BJ (cell line): ENCODE data around the gene ADAM30. TPM values are rescaled to one million over a fixed set of nuclear protein-coding genes. Genes with fewer than 3 reads are reported as not detected.

Experiments used
- CTCF ChIA-PET: fragments of 350-600 bp; formaldehyde crosslinking; extraction: SDS; loops from one replicate; lab custom pipeline; 2021; ENCODE audit warnings: antibody characterized with exemption, inconsistent platforms; lab: Yijun Ruan, JAX
- POLR2A ChIA-PET: fragments of 300-600 bp; sonication (Branson Sonifier 250); formaldehyde crosslinking; extraction: SDS; loops from one replicate; lab custom pipeline; 2021; ENCODE audit warnings: antibody characterized with exemption; lab: Charles Lee
- DNase-seq: peaks from one replicate; pipeline ENCODE4 v3.0.0-alpha.2; 2011; ENCODE audit warnings: low read depth
- H3K27me3 ChIP-seq: 2 replicates; pipeline ENCODE4 v1.6.0; 2011; ENCODE audit warnings: low read length; ENCODE audit not compliant: control insufficient read depth, insufficient read depth
- H3K36me3 ChIP-seq: 2 replicates; pipeline ENCODE4 v1.5.1; 2011; ENCODE audit warnings: low read length; ENCODE audit not compliant: control insufficient read depth, insufficient read depth
- H3K4me3 ChIP-seq: 2 replicates; pipeline ENCODE4 v1.5.1; 2011; ENCODE audit warnings: low read depth, mild to moderate bottlenecking, control low read depth, low read length
- polyA plus RNA-seq: library from polyadenylated mRNA; depleted of rRNA; stranded (reverse); fragments of >200 nt; gene quantifications from 2 replicates; pipeline ENCODE4 v1.2.3, GENCODE V29; 2011
- TF ChIP-seq, protein P1 (sequence below): IDR thresholded peaks from 2 replicates; pipeline ENCODE4 v1.5.1; 2011; ENCODE audit warnings: low read depth, mild to moderate bottlenecking, control low read depth, inconsistent platforms, low read length, moderate library complexity; ENCODE audit not compliant: insufficient read depth

ADAM30 gene
- polyA plus RNA-seq, 1 experiment: not detected

DNA sequence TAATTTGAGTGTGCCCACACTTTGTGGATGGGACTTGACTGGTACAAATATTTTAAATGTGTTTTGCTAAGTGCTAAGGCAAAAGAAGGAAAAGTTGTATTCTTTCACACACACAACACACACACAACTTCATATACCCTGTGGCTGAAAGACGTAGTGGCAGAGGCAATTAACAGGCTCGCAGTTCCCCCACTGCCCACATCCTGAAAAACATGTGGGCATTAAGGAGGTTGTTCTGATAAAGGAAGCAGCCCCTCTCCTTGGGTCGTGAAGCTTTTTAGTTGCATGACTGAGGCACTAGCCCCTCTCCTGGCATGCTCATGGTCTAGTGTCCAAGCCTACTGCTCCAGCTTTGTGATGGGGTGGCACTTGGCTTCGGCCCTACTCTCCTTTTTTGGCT is 14.3 kb upstream of the ADAM30 start:
- DNase-seq: no peak
- ChIA-PET CTCF (no interaction called here), POLR2A (no interaction called here)
- Histone ChIP-seq H3K27me3 (no peaks in the 10 kb centered on the region), H3K36me3 (peaks cover 9% of the 10 kb centered on the region), H3K4me3 (no peak overlapping the region)
- TF ChIP-seq, protein P1, sequence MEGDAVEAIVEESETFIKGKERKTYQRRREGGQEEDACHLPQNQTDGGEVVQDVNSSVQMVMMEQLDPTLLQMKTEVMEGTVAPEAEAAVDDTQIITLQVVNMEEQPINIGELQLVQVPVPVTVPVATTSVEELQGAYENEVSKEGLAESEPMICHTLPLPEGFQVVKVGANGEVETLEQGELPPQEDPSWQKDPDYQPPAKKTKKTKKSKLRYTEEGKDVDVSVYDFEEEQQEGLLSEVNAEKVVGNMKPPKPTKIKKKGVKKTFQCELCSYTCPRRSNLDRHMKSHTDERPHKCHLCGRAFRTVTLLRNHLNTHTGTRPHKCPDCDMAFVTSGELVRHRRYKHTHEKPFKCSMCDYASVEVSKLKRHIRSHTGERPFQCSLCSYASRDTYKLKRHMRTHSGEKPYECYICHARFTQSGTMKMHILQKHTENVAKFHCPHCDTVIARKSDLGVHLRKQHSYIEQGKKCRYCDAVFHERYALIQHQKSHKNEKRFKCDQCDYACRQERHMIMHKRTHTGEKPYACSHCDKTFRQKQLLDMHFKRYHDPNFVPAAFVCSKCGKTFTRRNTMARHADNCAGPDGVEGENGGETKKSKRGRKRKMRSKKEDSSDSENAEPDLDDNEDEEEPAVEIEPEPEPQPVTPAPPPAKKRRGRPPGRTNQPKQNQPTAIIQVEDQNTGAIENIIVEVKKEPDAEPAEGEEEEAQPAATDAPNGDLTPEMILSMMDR: no peak

DNA sequence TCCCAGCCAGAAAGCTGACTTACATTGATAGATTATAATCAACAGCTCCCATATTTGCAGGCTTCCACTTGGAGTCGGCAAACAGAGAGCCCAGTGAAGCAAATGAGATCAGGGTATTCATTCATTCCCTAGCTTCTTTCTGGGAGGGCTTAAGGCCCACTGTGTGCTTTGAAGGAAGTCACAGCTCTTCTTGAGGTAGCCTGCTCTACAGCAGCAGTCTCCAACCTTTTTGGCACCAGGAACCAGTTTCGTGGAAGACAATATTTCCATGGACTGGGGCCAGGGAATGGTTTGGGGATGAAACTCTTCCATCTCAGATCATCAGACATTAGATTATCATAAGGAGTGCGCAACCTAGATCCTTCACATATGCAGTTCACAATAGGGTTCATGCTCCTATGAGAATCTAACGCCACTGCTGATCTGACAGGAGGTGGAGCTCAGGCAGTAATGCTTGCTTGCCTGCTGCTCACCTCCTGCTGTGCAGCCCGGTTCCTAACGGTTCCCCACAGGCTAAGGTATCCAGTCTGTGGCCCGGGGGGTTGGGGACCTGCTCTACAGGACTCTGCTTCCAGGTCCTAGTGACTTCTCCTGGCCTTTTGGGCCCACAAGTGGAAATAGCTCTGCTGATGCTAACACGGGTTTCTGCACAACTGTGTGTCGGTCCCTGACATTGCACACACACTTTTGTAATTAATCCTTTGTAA is 13.7 kb upstream of the ADAM30 start:
- Histone ChIP-seq H3K36me3 (peaks cover 3% of the 10 kb centered on the region), H3K27me3 (no peaks in the 10 kb centered on the region), H3K4me3 (no peak overlapping the region)
- no peak for DNase-seq
- CTCF ChIA-PET: interaction anchor here (0.7 kb wide), 1 partner anchor 14 kb away, joined by 3 read pairs; the partner anchor contains the start of gene ADAM30
- TF ChIP-seq, protein P1: no peak
- POLR2A ChIA-PET: no interaction called here

DNA sequence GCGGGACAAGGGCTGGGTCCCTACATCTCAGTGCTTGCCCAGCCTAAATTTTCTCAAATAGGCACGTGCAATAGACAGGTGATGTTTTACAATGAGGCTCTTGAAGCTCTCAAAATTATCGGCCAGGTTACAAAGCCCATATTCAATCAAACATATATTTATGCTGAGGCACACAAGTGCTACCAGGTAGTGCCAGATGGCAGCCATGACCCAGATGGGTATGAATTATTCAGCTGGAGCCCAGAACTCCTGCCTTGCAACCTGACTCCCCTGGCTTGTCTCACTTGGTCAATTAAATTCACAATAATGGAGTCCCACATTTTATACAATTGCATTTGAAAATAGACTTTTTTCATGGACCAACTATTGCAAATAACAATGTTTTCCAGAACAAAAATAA is 12.3 kb upstream of the ADAM30 start:
- Histone ChIP-seq H3K4me3 (no peak overlapping the region), H3K27me3 (no peaks in the 10 kb centered on the region), H3K36me3 (no peaks in the 10 kb centered on the region)
- DNase-seq: no peak
- ChIA-PET CTCF (interaction anchor here (1.5 to 2.5 kb wide), 2 partner anchors 18 to 23 kb away, joined by 3 to 7 read pairs; no protein-coding TSS in a partner anchor), POLR2A (no interaction called here)
- TF ChIP-seq, protein P1: no peak

DNA sequence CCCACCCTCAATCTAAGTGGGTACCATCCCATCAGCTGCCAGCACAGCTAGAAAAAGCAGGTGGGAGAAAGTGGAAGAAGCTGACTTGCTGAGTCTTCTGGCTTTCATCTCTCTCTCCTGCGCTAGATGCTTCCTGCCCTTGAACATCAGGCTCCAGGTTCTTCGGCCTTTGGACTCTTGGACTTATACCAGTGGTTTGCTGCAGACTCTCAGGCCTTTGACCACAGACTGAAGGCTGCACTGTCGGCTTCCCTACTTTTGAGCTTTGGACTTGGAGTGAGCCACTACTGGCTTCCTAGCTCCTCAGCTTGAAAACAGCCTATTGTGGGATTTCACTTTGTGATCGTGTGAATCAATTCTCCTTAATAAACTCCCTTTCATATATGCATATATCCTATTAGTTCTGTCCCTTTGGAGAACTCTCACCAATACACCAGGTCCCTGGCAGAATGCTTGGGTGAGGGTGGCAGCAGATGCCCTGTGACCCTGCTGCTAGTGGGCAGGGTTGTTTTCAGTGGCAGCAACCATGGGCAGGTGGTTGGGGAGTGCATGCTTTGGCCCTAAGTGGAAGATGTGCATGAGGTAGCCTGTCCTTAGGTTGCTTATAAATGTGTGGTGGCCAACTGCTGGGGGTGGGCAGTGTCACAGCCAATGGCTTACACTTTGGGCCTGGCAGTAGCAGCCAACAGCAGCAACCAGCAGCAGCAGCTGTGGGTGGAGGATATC is 10.8 kb upstream of the ADAM30 start:
- TF ChIP-seq, protein P1: no peak
- DNase-seq: no peak
- H3K36me3 ChIP-seq: no peaks in the 10 kb centered on the region
- H3K4me3 ChIP-seq: no peak overlapping the region
- POLR2A ChIA-PET: no interaction called here
- H3K27me3 ChIP-seq: no peaks in the 10 kb centered on the region
- CTCF ChIA-PET: interaction anchor here (1.0 to 2.5 kb wide), 4 partner anchors 10 to 21 kb away, joined by 3 to 7 read pairs (median 3); partner anchors contain the start of gene ADAM30

DNA sequence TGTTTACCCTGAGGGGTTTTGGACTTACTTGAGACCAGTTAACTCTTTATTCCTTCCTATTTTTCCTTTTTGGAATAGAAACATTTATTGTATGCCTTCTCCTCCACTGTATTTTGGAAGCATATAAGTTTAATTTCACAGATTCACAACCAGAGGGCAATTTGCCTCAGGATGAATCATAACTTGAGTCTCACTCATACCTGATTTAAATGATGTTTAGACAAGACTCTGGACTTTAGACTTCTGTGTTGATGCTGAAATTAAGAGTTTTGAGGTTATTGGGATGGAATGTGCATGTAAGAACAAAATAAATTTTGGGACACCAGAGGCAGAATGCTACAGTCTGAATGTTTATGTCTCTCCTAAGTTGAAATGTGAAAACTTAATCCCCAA is 7.1 kb upstream of the ADAM30 start:
- no peak for DNase-seq
- Histone ChIP-seq H3K4me3 (no peak overlapping the region), H3K27me3 (no peaks in the 10 kb centered on the region), H3K36me3 (no peaks in the 10 kb centered on the region)
- CTCF ChIA-PET: no interaction called here
- POLR2A ChIA-PET: no interaction called here
- TF ChIP-seq, protein P1: no peak
